Stimulated activated naive CD4-positive, alpha-beta T cell treated with Interleukin-2 at 50 U/mL for 16 hours (primary cell): ENCODE measurements around the gene ATP2B2.

ENCODE experiments used
- DNase-seq: peaks from one replicate; lab custom pipeline; 2025; lab: John Stamatoyannopoulos, UW

The ATP2B2 gene

GRCh38 chr3:10493202-10493589, 12.2 kb downstream of the ATP2B2 start:
- no peak for DNase-seq

GRCh38 chr3:10492364-10493201, 12.8 kb downstream of the ATP2B2 start:
- no peak for DNase-seq

- DNase-seq, result no peak
Observed at GRCh38 chr3:10489746-10490483, 15.5 kb downstream of the ATP2B2 start.

GRCh38 chr3:10487988-10488633, 17.3 kb downstream of the ATP2B2 start:
- DNase-seq, result no peak

- no peak for DNase-seq
Observed at GRCh38 chr3:10485806-10486205, 19.6 kb downstream of the ATP2B2 start.

GRCh38 chr3:10485380-10485779, 20.0 kb downstream of the ATP2B2 start:
- no peak for DNase-seq

- no peak for DNase-seq
Observed at GRCh38 chr3:10484709-10485108, 20.7 kb downstream of the ATP2B2 start.

- DNase-seq, result no peak
Observed at GRCh38 chr3:10483686-10484345, 21.6 kb downstream of the ATP2B2 start.

GRCh38 chr3:10483364-10483675, 22.1 kb downstream of the ATP2B2 start:
- no peak for DNase-seq

- DNase-seq, result no peak
Observed at GRCh38 chr3:10482631-10483363, 22.6 kb downstream of the ATP2B2 start.

- no peak for DNase-seq
Observed at GRCh38 chr3:10480871-10481378, 24.5 kb downstream of the ATP2B2 start.

- DNase-seq, result no peak
Observed at GRCh38 chr3:10479311-10479710, 26.1 kb downstream of the ATP2B2 start.

- no peak for DNase-seq
Observed at GRCh38 chr3:10475983-10476382, 29.4 kb downstream of the ATP2B2 start.

- no peak for DNase-seq
Observed at GRCh38 chr3:10474847-10475246, 30.5 kb downstream of the ATP2B2 start.

- no peak for DNase-seq
Observed at GRCh38 chr3:10474275-10474646, 31.1 kb downstream of the ATP2B2 start.

GRCh38 chr3:10473581-10474274, 31.7 kb downstream of the ATP2B2 start:
- DNase-seq, result no peak

- DNase-seq, result no peak
Observed at GRCh38 chr3:10472877-10473440, 32.4 kb downstream of the ATP2B2 start.

- no peak for DNase-seq
Observed at GRCh38 chr3:10471054-10471688, 34.2 kb downstream of the ATP2B2 start.

- DNase-seq, result no peak
Observed at GRCh38 chr3:10470120-10471053, 35.0 kb downstream of the ATP2B2 start.
